Activated CD4-positive, alpha-beta memory T cell treated with anti-CD3 and anti-CD28 coated beads, Interleukin-2, amount 10 ng/mL, durations not matched to agents 7 days and 5 days (primary cell): ENCODE measurements around the gene NFE2L2. TPM values are rescaled to one million over a fixed set of nuclear protein-coding genes. Genes with fewer than 3 reads are reported as not detected.

Source experiments
- CTCF ChIA-PET: fragments of 350-600 bp; sonication (Branson Sonifier 250); formaldehyde crosslinking; loops from one replicate; lab custom pipeline; 2021; ENCODE audit warnings: antibody characterized with exemption, inconsistent platforms; lab: Charles Lee
- POLR2A ChIA-PET: fragments of 350-600 bp; sonication (Branson Sonifier 250); formaldehyde crosslinking; loops from one replicate; lab custom pipeline; 2021; ENCODE audit warnings: antibody characterized with exemption; lab: Charles Lee
- DNase-seq: peaks from one replicate; pipeline ENCODE4 v3.0.0-alpha.2; 2020
- H3K27ac Mint-ChIP-seq: one replicate; pipeline ENCODE4 v1.8.0; 2021; ENCODE audit warnings: mild to moderate bottlenecking, mixed read lengths
- H3K27me3 Mint-ChIP-seq: one replicate; pipeline ENCODE4 v1.8.0; 2021; ENCODE audit warnings: mixed read lengths
- H3K36me3 Mint-ChIP-seq: one replicate; pipeline ENCODE4 v1.8.0; 2021; ENCODE audit warnings: low read depth, mixed read lengths
- H3K4me1 Mint-ChIP-seq: one replicate; pipeline ENCODE4 v1.8.0; 2021; ENCODE audit warnings: mixed read lengths
- H3K4me3 Mint-ChIP-seq: one replicate; pipeline ENCODE4 v1.8.0; 2021; ENCODE audit warnings: mild to moderate bottlenecking, mixed read lengths
- H3K9me3 Mint-ChIP-seq: one replicate; pipeline ENCODE4 v1.8.0; 2021; ENCODE audit warnings: mixed read lengths
- total RNA-seq, 2 experiments: library from RNA; stranded (reverse); gene quantifications; one replicate each; pipeline ENCODE4 v1.2.3, GENCODE V29; 2021

Gene NFE2L2
- total RNA-seq, 2 experiments from 2014 or later: 63.2 to 63.4 TPM

- DNase-seq: no peak
- Mint-ChIP-seq H3K36me3 (peaks cover 35% of the 10 kb centered on the region), H3K4me3 (no peak overlapping the region), H3K9me3 (no peaks in the 10 kb centered on the region), H3K4me1 (peaks cover 78% of the 10 kb centered on the region), H3K27me3 (no peaks in the 10 kb centered on the region), H3K27ac (peak overlapping the region; percentile 84)
- POLR2A ChIA-PET: interaction anchor here (0.8 to 2.3 kb wide), 4 partner anchors 20 to 32 kb away, joined by 3 to 7 read pairs (median 3); no protein-coding TSS in a partner anchor
- CTCF ChIA-PET: no interaction called here
Measured at GRCh38 chr2:177243476-177243875, 21.1 kb downstream of the NFE2L2 start.

- Mint-ChIP-seq H3K27ac (peak overlapping the region; percentile 84), H3K36me3 (peaks cover 38% of the 10 kb centered on the region), H3K27me3 (no peaks in the 10 kb centered on the region), H3K9me3 (no peaks in the 10 kb centered on the region), H3K4me1 (peaks cover 82% of the 10 kb centered on the region), H3K4me3 (no peak overlapping the region)
- no peak for DNase-seq
- ChIA-PET POLR2A (interaction anchor here (0.8 to 2.3 kb wide), 2 partner anchors 20 to 22 kb away, joined by 3 to 7 read pairs; no protein-coding TSS in a partner anchor), CTCF (no interaction called here)
Measured at GRCh38 chr2:177243073-177243472, 21.5 kb downstream of the NFE2L2 start.

- H3K9me3 Mint-ChIP-seq: no peaks in the 10 kb centered on the region
- H3K27ac Mint-ChIP-seq: peak overlapping the region; percentile 84
- H3K36me3 Mint-ChIP-seq: peaks cover 40% of the 10 kb centered on the region
- DNase-seq: no peak
- no peak overlapping the region for H3K4me3 Mint-ChIP-seq
- H3K27me3 Mint-ChIP-seq: no peaks in the 10 kb centered on the region
- ChIA-PET CTCF (interaction anchor here (4.3 kb wide), 1 partner anchor 22 kb away, joined by 57 read pairs; the partner anchor contains the start of gene NFE2L2), POLR2A (interaction anchor here (2.3 to 7.4 kb wide), 5 partner anchors 15 to 30 kb away, joined by 7 to 142 read pairs (median 31); partner anchors contain the start of genes HNRNPA3 and NFE2L2)
- H3K4me1 Mint-ChIP-seq: peaks cover 82% of the 10 kb centered on the region
Measured at GRCh38 chr2:177242121-177242987, 22.2 kb downstream of the NFE2L2 start.

- ChIA-PET CTCF (interaction anchor here (0.8 to 4.3 kb wide), 3 partner anchors 10 to 77 kb away, joined by 3 to 57 read pairs (median 6); partner anchors contain the start of gene NFE2L2), POLR2A (interaction anchor here (1.6 to 7.4 kb wide), 7 partner anchors 10 to 47 kb away, joined by 4 to 142 read pairs (median 27); partner anchors contain the start of genes HNRNPA3 and NFE2L2)
- Mint-ChIP-seq H3K36me3 (peaks cover 40% of the 10 kb centered on the region), H3K27me3 (no peaks in the 10 kb centered on the region), H3K4me3 (no peak overlapping the region), H3K27ac (peak overlapping the region; percentile 84), H3K4me1 (peaks cover 80% of the 10 kb centered on the region), H3K9me3 (no peaks in the 10 kb centered on the region)
- DNase-seq: no peak
Measured at GRCh38 chr2:177241711-177242120, 22.8 kb downstream of the NFE2L2 start.

GRCh38 chr2:177239932-177240630 is 24.4 kb downstream of the NFE2L2 start:
- no peaks in the 10 kb centered on the region for H3K27me3 Mint-ChIP-seq
- H3K36me3 Mint-ChIP-seq: peaks cover 46% of the 10 kb centered on the region
- ChIA-PET POLR2A (interaction anchor here (0.7 to 7.4 kb wide), 13 partner anchors 12 to 152 kb away, joined by 3 to 142 read pairs (median 4); partner anchors contain the start of genes HNRNPA3 and NFE2L2), CTCF (interaction anchor here (0.7 to 4.3 kb wide), 14 partner anchors 9 to 95 kb away, joined by 3 to 57 read pairs (median 3); partner anchors contain the start of genes HNRNPA3 and NFE2L2)
- peak; percentile 64 for DNase-seq
- H3K4me1 Mint-ChIP-seq: peaks cover 74% of the 10 kb centered on the region
- peak overlapping the region; percentile 34 for H3K4me3 Mint-ChIP-seq
- H3K9me3 Mint-ChIP-seq: no peaks in the 10 kb centered on the region
- peak overlapping the region; percentile 84 for H3K27ac Mint-ChIP-seq

- Mint-ChIP-seq H3K27me3 (no peaks in the 10 kb centered on the region), H3K9me3 (no peaks in the 10 kb centered on the region), H3K4me1 (peaks cover 70% of the 10 kb centered on the region), H3K27ac (peak overlapping the region; percentile 84), H3K4me3 (no peak overlapping the region), H3K36me3 (peaks cover 42% of the 10 kb centered on the region)
- ChIA-PET CTCF (interaction anchor here (0.7 to 4.3 kb wide), 12 partner anchors 12 to 96 kb away, joined by 3 to 57 read pairs (median 4); partner anchors contain the start of genes HNRNPA3 and NFE2L2), POLR2A (interaction anchor here (0.8 to 7.4 kb wide), 11 partner anchors 11 to 94 kb away, joined by 3 to 142 read pairs (median 20); partner anchors contain the start of genes HNRNPA3 and NFE2L2)
- DNase-seq: no peak
Measured at GRCh38 chr2:177239053-177239452, 25.5 kb downstream of the NFE2L2 start.

GRCh38 chr2:177237932-177238331 is 26.6 kb downstream of the NFE2L2 start:
- H3K9me3 Mint-ChIP-seq: no peaks in the 10 kb centered on the region
- peaks cover 62% of the 10 kb centered on the region for H3K4me1 Mint-ChIP-seq
- H3K4me3 Mint-ChIP-seq: no peak overlapping the region
- ChIA-PET POLR2A (interaction anchor here (0.6 to 7.4 kb wide), 6 partner anchors 10 to 72 kb away, joined by 3 to 142 read pairs (median 26); partner anchors contain the start of genes HNRNPA3 and NFE2L2), CTCF (interaction anchor here (1.2 to 4.3 kb wide), 3 partner anchors 17 to 26 kb away, joined by 3 to 57 read pairs (median 4); partner anchors contain the start of gene NFE2L2)
- no peak overlapping the region for H3K27ac Mint-ChIP-seq
- no peaks in the 10 kb centered on the region for H3K27me3 Mint-ChIP-seq
- no peak for DNase-seq
- peaks cover 44% of the 10 kb centered on the region for H3K36me3 Mint-ChIP-seq

GRCh38 chr2:177235855-177236437 is 28.6 kb downstream of the NFE2L2 start:
- H3K27ac Mint-ChIP-seq: no peak overlapping the region
- no peaks in the 10 kb centered on the region for H3K9me3 Mint-ChIP-seq
- ChIA-PET POLR2A (interaction anchor here (1.2 to 7.4 kb wide), 3 partner anchors 10 to 28 kb away, joined by 6 to 142 read pairs (median 7); partner anchors contain the start of genes HNRNPA3 and NFE2L2), CTCF (interaction anchor here (0.9 to 1.7 kb wide), 4 partner anchors 10 to 72 kb away, joined by 3 to 5 read pairs (median 3); no protein-coding TSS in a partner anchor)
- no peaks in the 10 kb centered on the region for H3K27me3 Mint-ChIP-seq
- DNase-seq: no peak
- peaks cover 48% of the 10 kb centered on the region for H3K36me3 Mint-ChIP-seq
- H3K4me1 Mint-ChIP-seq: peaks cover 53% of the 10 kb centered on the region
- no peak overlapping the region for H3K4me3 Mint-ChIP-seq

GRCh38 chr2:177234267-177234666 is 30.3 kb downstream of the NFE2L2 start:
- ChIA-PET POLR2A (interaction anchor here (0.8 to 10.8 kb wide), 4 partner anchors 9 to 30 kb away, joined by 3 to 135 read pairs (median 16); partner anchors contain the start of gene NFE2L2), CTCF (interaction anchor here (0.8 to 1.5 kb wide), 4 partner anchors 9 to 70 kb away, joined by 3 read pairs; no protein-coding TSS in a partner anchor)
- no peak for DNase-seq
- no peak overlapping the region for H3K4me3 Mint-ChIP-seq
- H3K9me3 Mint-ChIP-seq: no peaks in the 10 kb centered on the region
- H3K36me3 Mint-ChIP-seq: peaks cover 56% of the 10 kb centered on the region
- no peaks in the 10 kb centered on the region for H3K27me3 Mint-ChIP-seq
- peaks cover 48% of the 10 kb centered on the region for H3K4me1 Mint-ChIP-seq
- H3K27ac Mint-ChIP-seq: no peak overlapping the region

- ChIA-PET POLR2A (interaction anchor here (0.6 to 10.8 kb wide), 4 partner anchors 10 to 1280 kb away, joined by 3 to 135 read pairs (median 20); partner anchors contain the start of gene NFE2L2), CTCF (interaction anchor here (0.8 kb wide), 1 partner anchor 28 kb away, joined by 3 read pairs; no protein-coding TSS in a partner anchor)
- H3K27ac Mint-ChIP-seq: peak overlapping the region; percentile 31
- no peaks in the 10 kb centered on the region for H3K9me3 Mint-ChIP-seq
- peaks cover 42% of the 10 kb centered on the region for H3K4me1 Mint-ChIP-seq
- H3K4me3 Mint-ChIP-seq: no peak overlapping the region
- no peaks in the 10 kb centered on the region for H3K27me3 Mint-ChIP-seq
- no peak for DNase-seq
- H3K36me3 Mint-ChIP-seq: peaks cover 65% of the 10 kb centered on the region
Measured at GRCh38 chr2:177232098-177232704, 32.3 kb downstream of the NFE2L2 start.

GRCh38 chr2:177231270-177231669 is 33.3 kb downstream of the NFE2L2 start:
- Mint-ChIP-seq H3K27ac (peak overlapping the region; percentile 6), H3K4me1 (peaks cover 40% of the 10 kb centered on the region), H3K27me3 (no peaks in the 10 kb centered on the region), H3K9me3 (no peaks in the 10 kb centered on the region), H3K4me3 (no peak overlapping the region), H3K36me3 (peaks cover 68% of the 10 kb centered on the region)
- POLR2A ChIA-PET: interaction anchor here (0.6 to 10.8 kb wide), 8 partner anchors 8 to 1281 kb away, joined by 3 to 135 read pairs (median 6); partner anchors contain the start of gene NFE2L2
- CTCF ChIA-PET: interaction anchor here (0.8 to 1.0 kb wide), 3 partner anchors 8 to 96 kb away, joined by 3 read pairs; no protein-coding TSS in a partner anchor
- DNase-seq: no peak
